ENCODE measurements around the gene ADARB2. TPM values are rescaled to one million over a fixed set of nuclear protein-coding genes. Genes with fewer than 3 reads are reported as not detected.

The ADARB2 gene
- total and polyA plus RNA-seq, 3 experiments from 2014 or later = not detected

- H3K4me3 Mint-ChIP-seq = no peak overlapping the region
- H3K27me3 Mint-ChIP-seq = peaks cover 17 to 31% of the 10 kb centered on the region in 2 donors
- no peak for DNase-seq
- H3K36me3 Mint-ChIP-seq = peaks cover 0 to 13% (median 0%) of the 10 kb centered on the region in 3 donors
- H3K27ac Mint-ChIP-seq = no peak overlapping the region
- peaks cover 5 to 19% (median 12%) of the 10 kb centered on the region in 5 donors for H3K9me3 Mint-ChIP-seq
- peaks cover 4 to 7% (median 5%) of the 10 kb centered on the region in 3 donors for H3K4me1 Mint-ChIP-seq
- POLR2A ChIA-PET = no interaction called here
- Histone ChIP-seq H3K27ac (ENCODE audit: low read depth, low read length) (no peak overlapping the region), H3K9me3 (ENCODE audit: low read length) (no peaks in the 10 kb centered on the region), H3K4me3 (ENCODE audit: low read length) (no peak overlapping the region), H3K36me3 (ENCODE audit: insufficient read depth, low read length) (no peaks in the 10 kb centered on the region), H3K27me3 (ENCODE audit: insufficient read depth, low read length, poor library complexity, severe bottlenecking) (no peaks in the 10 kb centered on the region), H3K4me1 (ENCODE audit: insufficient read depth, low read length) (no peaks in the 10 kb centered on the region)
- CTCF ChIA-PET = no interaction called here
These were observed 586.7 kb downstream of the ADARB2 start for GRCh38 chr10:1150638-1150955.

- Mint-ChIP-seq H3K27ac (no peak overlapping the region), H3K36me3 (peaks cover 0 to 14% (median 0%) of the 10 kb centered on the region in 3 donors), H3K4me1 (peaks cover 4 to 7% (median 5%) of the 10 kb centered on the region in 3 donors), H3K9me3 (peaks cover 6 to 22% (median 12%) of the 10 kb centered on the region in 5 donors), H3K4me3 (peak overlapping the region in 1 of 7 donors; percentile 9), H3K27me3 (peaks cover 20 to 32% of the 10 kb centered on the region in 2 donors)
- ChIA-PET POLR2A (no interaction called here), CTCF (no interaction called here)
- DNase-seq = peak in 1 of 5 donors; percentile 20
- Histone ChIP-seq H3K27me3 (ENCODE audit: insufficient read depth, low read length, poor library complexity, severe bottlenecking) (no peaks in the 10 kb centered on the region), H3K9me3 (ENCODE audit: low read length) (no peaks in the 10 kb centered on the region), H3K4me3 (ENCODE audit: low read length) (no peak overlapping the region), H3K36me3 (ENCODE audit: insufficient read depth, low read length) (no peaks in the 10 kb centered on the region), H3K4me1 (ENCODE audit: insufficient read depth, low read length) (no peaks in the 10 kb centered on the region), H3K27ac (ENCODE audit: low read depth, low read length) (no peak overlapping the region)
These were observed 587.3 kb downstream of the ADARB2 start for GRCh38 chr10:1149793-1150637.

- no peak overlapping the region for H3K27ac Mint-ChIP-seq
- H3K9me3 ChIP-seq (ENCODE audit: low read length) = no peaks in the 10 kb centered on the region
- H3K4me3 ChIP-seq (ENCODE audit: low read length) = no peak overlapping the region
- H3K9me3 Mint-ChIP-seq = peaks cover 6 to 27% (median 20%) of the 10 kb centered on the region in 5 donors
- H3K4me1 Mint-ChIP-seq = peaks cover 4 to 7% (median 5%) of the 10 kb centered on the region in 3 donors
- POLR2A ChIA-PET = no interaction called here
- H3K36me3 Mint-ChIP-seq = peaks cover 0 to 19% (median 0%) of the 10 kb centered on the region in 3 donors
- no peaks in the 10 kb centered on the region for H3K4me1 ChIP-seq (ENCODE audit: insufficient read depth, low read length)
- CTCF ChIA-PET = no interaction called here
- H3K4me3 Mint-ChIP-seq = no peak overlapping the region
- H3K36me3 ChIP-seq (ENCODE audit: insufficient read depth, low read length) = no peaks in the 10 kb centered on the region
- no peak overlapping the region for H3K27ac ChIP-seq (ENCODE audit: low read depth, low read length)
- H3K27me3 ChIP-seq (ENCODE audit: insufficient read depth, low read length, poor library complexity, severe bottlenecking) = no peaks in the 10 kb centered on the region
- no peak for DNase-seq
- peaks cover 20 to 32% of the 10 kb centered on the region in 2 donors for H3K27me3 Mint-ChIP-seq
These were observed 588.3 kb downstream of the ADARB2 start for GRCh38 chr10:1148855-1149605.

- peaks cover 0 to 19% (median 0%) of the 10 kb centered on the region in 3 donors for H3K36me3 Mint-ChIP-seq
- Histone ChIP-seq H3K27ac (ENCODE audit: low read depth, low read length) (no peak overlapping the region), H3K27me3 (ENCODE audit: insufficient read depth, low read length, poor library complexity, severe bottlenecking) (no peaks in the 10 kb centered on the region), H3K9me3 (ENCODE audit: low read length) (no peaks in the 10 kb centered on the region), H3K4me3 (ENCODE audit: low read length) (no peak overlapping the region), H3K4me1 (ENCODE audit: insufficient read depth, low read length) (no peaks in the 10 kb centered on the region), H3K36me3 (ENCODE audit: insufficient read depth, low read length) (no peaks in the 10 kb centered on the region)
- H3K4me1 Mint-ChIP-seq = peaks cover 4 to 7% (median 5%) of the 10 kb centered on the region in 3 donors
- H3K27me3 Mint-ChIP-seq = peaks cover 20 to 32% of the 10 kb centered on the region in 2 donors
- POLR2A ChIA-PET = no interaction called here
- H3K4me3 Mint-ChIP-seq = no peak overlapping the region
- no peak for DNase-seq
- CTCF ChIA-PET = no interaction called here
- H3K27ac Mint-ChIP-seq = no peak overlapping the region
- peaks cover 6 to 27% (median 20%) of the 10 kb centered on the region in 5 donors for H3K9me3 Mint-ChIP-seq
These were observed 589.5 kb downstream of the ADARB2 start for GRCh38 chr10:1147810-1148209.

GRCh38 chr10:1142596-1142995 is 594.7 kb downstream of the ADARB2 start:
- no peaks in the 10 kb centered on the region for H3K9me3 ChIP-seq (ENCODE audit: low read length)
- no peak overlapping the region for H3K4me3 ChIP-seq (ENCODE audit: low read length)
- no peak overlapping the region for H3K27ac ChIP-seq (ENCODE audit: low read depth, low read length)
- no peaks in the 10 kb centered on the region for H3K36me3 ChIP-seq (ENCODE audit: insufficient read depth, low read length)
- peaks cover 0 to 44% (median 2%) of the 10 kb centered on the region in 3 donors for H3K36me3 Mint-ChIP-seq
- ChIA-PET CTCF (no interaction called here), POLR2A (no interaction called here)
- no peak overlapping the region for H3K4me3 Mint-ChIP-seq
- peaks cover 14 to 15% of the 10 kb centered on the region in 2 donors for H3K27me3 Mint-ChIP-seq
- no peaks in the 10 kb centered on the region for H3K4me1 ChIP-seq (ENCODE audit: insufficient read depth, low read length)
- no peak for DNase-seq
- no peaks in the 10 kb centered on the region for H3K27me3 ChIP-seq (ENCODE audit: insufficient read depth, low read length, poor library complexity, severe bottlenecking)
- peaks cover 27 to 53% (median 34%) of the 10 kb centered on the region in 5 donors for H3K9me3 Mint-ChIP-seq
- H3K4me1 Mint-ChIP-seq = no peaks in the 10 kb centered on the region
- H3K27ac Mint-ChIP-seq = no peak overlapping the region

DNA sequence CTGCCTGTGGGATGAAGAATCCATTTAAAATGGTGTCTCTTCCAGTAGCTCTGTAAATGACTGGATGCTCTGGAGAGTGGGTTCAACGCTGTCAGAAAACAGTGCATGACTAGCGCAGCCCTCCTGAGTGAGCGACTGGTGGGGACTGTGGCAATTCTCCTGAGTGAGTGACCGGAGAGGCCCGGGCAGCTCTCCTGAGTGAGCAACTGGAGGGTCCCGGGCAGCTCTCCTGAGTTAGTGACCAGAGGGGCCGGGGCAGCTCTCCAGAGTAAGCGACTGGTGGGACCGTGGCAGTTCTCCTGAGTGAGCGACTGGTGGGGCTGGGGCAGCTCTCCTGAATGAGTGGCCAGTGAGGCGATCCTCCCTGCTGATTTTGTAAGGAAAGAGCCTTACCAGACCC is 595.6 kb downstream of the ADARB2 start:
- CTCF ChIA-PET = no interaction called here
- POLR2A ChIA-PET = no interaction called here
- H3K4me1 ChIP-seq (ENCODE audit: insufficient read depth, low read length) = no peaks in the 10 kb centered on the region

DNA sequence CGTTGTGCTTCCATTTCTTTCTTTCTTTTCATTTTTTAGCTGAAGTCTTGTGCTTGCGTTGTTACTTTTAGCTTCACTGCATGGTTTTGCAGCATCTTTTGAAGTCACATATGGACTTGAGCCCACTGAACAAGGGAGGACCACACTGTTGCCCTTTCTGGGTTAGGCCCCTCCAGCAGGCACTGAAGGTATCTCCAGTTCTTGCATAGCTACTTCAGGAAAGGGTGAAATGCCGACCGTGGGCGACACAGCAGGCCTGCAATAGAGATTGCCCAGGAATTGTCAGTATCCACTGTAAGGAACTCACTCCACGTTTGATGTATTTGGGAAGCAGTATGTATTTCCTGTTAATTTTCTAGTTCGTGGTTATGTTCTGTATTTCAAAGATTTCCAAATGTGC is 596.1 kb downstream of the ADARB2 start:
- no peaks in the 10 kb centered on the region for H3K36me3 ChIP-seq (ENCODE audit: insufficient read depth, low read length)
- no peak overlapping the region for H3K27ac Mint-ChIP-seq
- peaks cover 0 to 37% (median 2%) of the 10 kb centered on the region in 3 donors for H3K36me3 Mint-ChIP-seq
- no peak overlapping the region for H3K4me3 Mint-ChIP-seq
- H3K27ac ChIP-seq (ENCODE audit: low read depth, low read length) = no peak overlapping the region
- H3K9me3 Mint-ChIP-seq = peaks cover 25 to 41% (median 27%) of the 10 kb centered on the region in 5 donors
- H3K4me1 ChIP-seq (ENCODE audit: insufficient read depth, low read length) = no peaks in the 10 kb centered on the region
- no peak for DNase-seq
- peaks cover 7% of the 10 kb centered on the region in 2 donors for H3K27me3 Mint-ChIP-seq
- ChIA-PET CTCF (no interaction called here), POLR2A (no interaction called here)
- H3K4me3 ChIP-seq (ENCODE audit: low read length) = no peak overlapping the region
- no peaks in the 10 kb centered on the region for H3K9me3 ChIP-seq (ENCODE audit: low read length)
- no peaks in the 10 kb centered on the region for H3K4me1 Mint-ChIP-seq
- no peaks in the 10 kb centered on the region for H3K27me3 ChIP-seq (ENCODE audit: insufficient read depth, low read length, poor library complexity, severe bottlenecking)

More for the DNA sequence above, 595.6 kb downstream of the ADARB2 start:
- H3K9me3 Mint-ChIP-seq = peaks cover 26 to 45% (median 29%) of the 10 kb centered on the region in 5 donors
- H3K27ac ChIP-seq (ENCODE audit: low read depth, low read length) = no peak overlapping the region
- H3K27me3 ChIP-seq (ENCODE audit: insufficient read depth, low read length, poor library complexity, severe bottlenecking) = no peaks in the 10 kb centered on the region
- no peaks in the 10 kb centered on the region for H3K36me3 ChIP-seq (ENCODE audit: insufficient read depth, low read length)
- DNase-seq = no peak
- peaks cover 8 to 11% of the 10 kb centered on the region in 2 donors for H3K27me3 Mint-ChIP-seq
- no peak overlapping the region for H3K4me3 ChIP-seq (ENCODE audit: low read length)
- no peak overlapping the region for H3K4me3 Mint-ChIP-seq
- H3K9me3 ChIP-seq (ENCODE audit: low read length) = no peaks in the 10 kb centered on the region
- no peak overlapping the region for H3K27ac Mint-ChIP-seq
- H3K36me3 Mint-ChIP-seq = peaks cover 0 to 38% (median 2%) of the 10 kb centered on the region in 3 donors
- no peaks in the 10 kb centered on the region for H3K4me1 Mint-ChIP-seq

DNA sequence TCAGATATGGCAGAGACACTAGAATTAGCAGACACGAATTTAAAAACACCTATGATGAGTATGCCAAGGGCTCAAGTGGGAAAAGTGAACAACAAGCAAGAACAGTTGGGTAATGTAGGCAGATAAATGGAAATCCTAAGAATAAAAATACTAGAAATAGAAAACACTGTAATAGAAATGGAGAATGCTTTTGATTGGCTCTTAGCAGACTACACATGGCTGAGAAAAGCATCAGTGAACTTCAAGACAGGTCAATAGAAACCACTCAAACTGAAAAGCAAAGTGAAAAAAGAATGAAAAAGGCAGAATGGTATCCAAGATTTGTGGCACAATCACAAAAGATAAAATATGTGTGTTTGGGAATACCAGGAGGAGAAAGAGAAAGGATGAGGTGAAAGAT is 598.8 kb downstream of the ADARB2 start:
- no peak for DNase-seq
- Histone ChIP-seq H3K4me1 (ENCODE audit: insufficient read depth, low read length) (no peaks in the 10 kb centered on the region), H3K27ac (ENCODE audit: low read depth, low read length) (no peak overlapping the region), H3K27me3 (ENCODE audit: insufficient read depth, low read length, poor library complexity, severe bottlenecking) (no peaks in the 10 kb centered on the region), H3K9me3 (ENCODE audit: low read length) (no peaks in the 10 kb centered on the region), H3K36me3 (ENCODE audit: insufficient read depth, low read length) (no peaks in the 10 kb centered on the region), H3K4me3 (ENCODE audit: low read length) (no peak overlapping the region)
- CTCF ChIA-PET = no interaction called here
- no peaks in the 10 kb centered on the region for H3K27me3 Mint-ChIP-seq
- POLR2A ChIA-PET = no interaction called here
- no peak overlapping the region for H3K4me3 Mint-ChIP-seq
- H3K4me1 Mint-ChIP-seq = peaks cover 6 to 8% (median 8%) of the 10 kb centered on the region in 3 donors
- peaks cover 10 to 26% (median 21%) of the 10 kb centered on the region in 5 donors for H3K9me3 Mint-ChIP-seq
- peaks cover 1 to 25% (median 2%) of the 10 kb centered on the region in 3 donors for H3K36me3 Mint-ChIP-seq
- peak overlapping the region in 1 of 8 donors; percentile 33 for H3K27ac Mint-ChIP-seq
